K562 (cell line): ENCODE data around the gene CDK5RAP3. TPM values are rescaled to one million over a fixed set of nuclear protein-coding genes. Genes with fewer than 3 reads are reported as not detected.

Experiments used
- ARID1B ChIP-seq: fragments of 450-650 bp; IDR thresholded peaks from 2 replicates; pipeline ENCODE4 v1.6.1; 2016; ENCODE audit warnings: antibody characterized with exemption, mild to moderate bottlenecking, inconsistent platforms
- CREM ChIP-seq: IDR thresholded peaks from 2 replicates; pipeline ENCODE4 v1.6.1; 2014; ENCODE audit warnings: antibody characterized with exemption, low read depth
- HOXB6 ChIP-seq: fragments of 250-450 bp; sonication (Bioruptor Pico); IDR thresholded peaks from 2 replicates; pipeline ENCODE4 v1.5.1; 2022; ENCODE audit warnings: mild to moderate bottlenecking, borderline replicate concordance
- KLF6 ChIP-seq: fragments of 250-450 bp; sonication (Bioruptor Pico); IDR thresholded peaks from 2 replicates; pipeline ENCODE4 v1.4.0; 2020; ENCODE audit warnings: mild to moderate bottlenecking, moderate library complexity, borderline replicate concordance
- MYBL2 ChIP-seq, 2 experiments: fragments of 450-650 bp in 1 of 2; sonication (generic) in 1 of 2; formaldehyde crosslinking in 1 of 2; IDR thresholded peaks; 2 replicates each; pipeline versions ENCODE4 v1.6.1 to v1.8.1; 2017 to 2022; ENCODE audit warnings: borderline replicate concordance in 1 of 2, inconsistent platforms in 1 of 2, low read depth in 1 of 2, mild to moderate bottlenecking in 1 of 2, missing genetic modification reagents in 1 of 2, moderate library complexity in 1 of 2
- NCOA4 ChIP-seq: fragments of 450-650 bp; IDR thresholded peaks from 2 replicates; pipeline ENCODE4 v1.6.1; 2018; ENCODE audit warnings: mild to moderate bottlenecking; ENCODE audit not compliant: partially characterized antibody
- NFRKB ChIP-seq: fragments of 450-650 bp; IDR thresholded peaks from 2 replicates; pipeline ENCODE4 v1.6.1; 2016; ENCODE audit warnings: low read depth
- OTX1 ChIP-seq: fragments of 450-650 bp; formaldehyde crosslinking; IDR thresholded peaks from 2 replicates; pipeline ENCODE4 v1.4.0; 2022; ENCODE audit warnings: mild to moderate bottlenecking
- polyA plus RNA-seq, 8 experiments: library from polyadenylated mRNA; depleted of rRNA in 4 of 8; stranded (reverse) in 5 of 8; unstranded in 3 of 8; fragments of >200 nt; fragmentation: Nextera tagmentation in 2 of 8; fragmentation: Illumina TruSeq in 1 of 8; extraction: Ambion mirVana in 2 of 8; extraction: Trizol in 1 of 8; gene quantifications; 2 replicates each; pipeline versions ENCODE4 v1.2.1 to v1.2.3, GENCODE V29; 2011 to 2014; ENCODE audit warnings: inconsistent platforms in 1 of 8, missing spikeins in 1 of 8
- total RNA-seq, 7 experiments: library from RNA; depleted of rRNA in 6 of 7; stranded (reverse); fragments of >200 nt in 6 of 7; fragmentation: Illumina TruSeq in 2 of 7; extraction: Trizol in 2 of 7; gene quantifications; 2 replicates each; pipeline versions ENCODE4 v1.2.1 to v1.2.3, GENCODE V29; 2011 to 2021; ENCODE audit warnings: low replicate concordance in 1 of 7
- TF ChIP-seq, protein P1 (sequence below), 2 experiments: fragments of 450-650 bp in 1 of 2; sonication (generic) in 1 of 2; formaldehyde crosslinking in 1 of 2; IDR thresholded peaks in 1 of 2; conservative IDR thresholded peaks in 1 of 2; 2 replicates each; pipeline versions ENCODE4 v1.6.1 to v1.8.1; 2016 to 2023; ENCODE audit warnings: mild to moderate bottlenecking in 2 of 2, moderate library complexity in 2 of 2, inconsistent platforms in 1 of 2, missing genetic modification reagents in 1 of 2
- TF ChIP-seq, protein P2 (sequence below): fragments of 450-650 bp; IDR thresholded peaks from 2 replicates; pipeline ENCODE4 v1.6.1; 2017; ENCODE audit warnings: antibody characterized with exemption, mild to moderate bottlenecking
- TF ChIP-seq, protein P3 (sequence below): fragments of 450-650 bp; formaldehyde crosslinking; IDR thresholded peaks from 2 replicates; pipeline ENCODE4 v1.4.0; 2022; ENCODE audit warnings: missing genetic modification characterization

Gene CDK5RAP3
- total and polyA plus RNA-seq, 9 of the 15 experiments (the other 6 are each of a cell fraction or from before 2014, with no cell fraction given) = 44.2 to 202 (median 91.5) TPM

DNA sequence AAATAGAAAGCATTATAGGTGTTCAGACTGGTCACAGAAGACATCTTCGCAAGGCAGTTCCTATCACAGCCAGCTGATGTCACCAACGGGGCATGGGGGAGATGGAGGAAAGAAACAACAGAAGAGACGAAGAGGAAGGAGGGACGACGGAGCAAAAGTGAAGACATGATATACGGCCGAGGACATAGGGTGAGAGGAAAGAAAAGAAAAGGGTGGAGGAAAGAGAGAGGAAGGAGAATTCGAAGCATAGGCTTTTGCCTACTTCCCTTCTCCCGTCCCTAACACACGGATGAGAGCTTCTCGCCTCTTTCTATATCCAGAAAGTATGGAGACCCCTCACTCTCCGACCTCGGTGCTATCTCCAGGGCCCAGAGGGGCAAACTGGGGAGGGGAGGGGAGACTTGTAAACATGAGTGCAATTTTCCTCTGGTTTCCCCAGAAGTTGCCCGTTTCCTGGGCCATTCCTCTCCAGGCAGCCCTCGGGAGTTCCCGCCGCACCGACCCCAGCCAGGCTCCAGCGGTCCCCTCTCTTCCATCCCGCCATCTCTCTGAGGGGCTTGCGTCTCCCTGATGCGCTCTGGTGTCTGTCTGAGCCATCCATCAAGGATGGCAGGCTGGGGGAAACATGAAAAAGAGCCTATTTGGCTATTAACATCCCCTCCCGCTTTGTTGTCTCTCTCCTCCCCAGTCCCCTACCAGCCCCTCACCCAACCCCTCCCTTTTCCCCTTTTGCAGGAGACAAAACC is 40.7 kb downstream of the CDK5RAP3 start (continued):
- TF ChIP-seq, protein P1, sequence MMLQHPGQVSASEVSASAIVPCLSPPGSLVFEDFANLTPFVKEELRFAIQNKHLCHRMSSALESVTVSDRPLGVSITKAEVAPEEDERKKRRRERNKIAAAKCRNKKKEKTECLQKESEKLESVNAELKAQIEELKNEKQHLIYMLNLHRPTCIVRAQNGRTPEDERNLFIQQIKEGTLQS (IDR thresholded peaks at IDR 0.05) = peak; percentile 43; the same call in 1 of the 2 replicates
- TF ChIP-seq, protein P1 (CRISPR knock-in tag; conservative IDR thresholded peaks at IDR 0.05) = no peak
- TF ChIP-seq, protein P2, sequence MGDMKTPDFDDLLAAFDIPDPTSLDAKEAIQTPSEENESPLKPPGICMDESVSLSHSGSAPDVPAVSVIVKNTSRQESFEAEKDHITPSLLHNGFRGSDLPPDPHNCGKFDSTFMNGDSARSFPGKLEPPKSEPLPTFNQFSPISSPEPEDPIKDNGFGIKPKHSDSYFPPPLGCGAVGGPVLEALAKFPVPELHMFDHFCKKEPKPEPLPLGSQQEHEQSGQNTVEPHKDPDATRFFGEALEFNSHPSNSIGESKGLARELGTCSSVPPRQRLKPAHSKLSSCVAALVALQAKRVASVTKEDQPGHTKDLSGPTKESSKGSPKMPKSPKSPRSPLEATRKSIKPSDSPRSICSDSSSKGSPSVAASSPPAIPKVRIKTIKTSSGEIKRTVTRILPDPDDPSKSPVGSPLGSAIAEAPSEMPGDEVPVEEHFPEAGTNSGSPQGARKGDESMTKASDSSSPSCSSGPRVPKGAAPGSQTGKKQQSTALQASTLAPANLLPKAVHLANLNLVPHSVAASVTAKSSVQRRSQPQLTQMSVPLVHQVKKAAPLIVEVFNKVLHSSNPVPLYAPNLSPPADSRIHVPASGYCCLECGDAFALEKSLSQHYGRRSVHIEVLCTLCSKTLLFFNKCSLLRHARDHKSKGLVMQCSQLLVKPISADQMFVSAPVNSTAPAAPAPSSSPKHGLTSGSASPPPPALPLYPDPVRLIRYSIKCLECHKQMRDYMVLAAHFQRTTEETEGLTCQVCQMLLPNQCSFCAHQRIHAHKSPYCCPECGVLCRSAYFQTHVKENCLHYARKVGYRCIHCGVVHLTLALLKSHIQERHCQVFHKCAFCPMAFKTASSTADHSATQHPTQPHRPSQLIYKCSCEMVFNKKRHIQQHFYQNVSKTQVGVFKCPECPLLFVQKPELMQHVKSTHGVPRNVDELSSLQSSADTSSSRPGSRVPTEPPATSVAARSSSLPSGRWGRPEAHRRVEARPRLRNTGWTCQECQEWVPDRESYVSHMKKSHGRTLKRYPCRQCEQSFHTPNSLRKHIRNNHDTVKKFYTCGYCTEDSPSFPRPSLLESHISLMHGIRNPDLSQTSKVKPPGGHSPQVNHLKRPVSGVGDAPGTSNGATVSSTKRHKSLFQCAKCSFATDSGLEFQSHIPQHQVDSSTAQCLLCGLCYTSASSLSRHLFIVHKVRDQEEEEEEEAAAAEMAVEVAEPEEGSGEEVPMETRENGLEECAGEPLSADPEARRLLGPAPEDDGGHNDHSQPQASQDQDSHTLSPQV = peak; percentile 49
- 0 out of 2 replicates have a peak, but pooled peaks have one; percentile 38 for TF ChIP-seq KLF6 (CRISPR knock-in tag)
- TF ChIP-seq HOXB6 (CRISPR knock-in tag) = no peak
- TF ChIP-seq MYBL2 (IDR thresholded peaks at IDR 0.05; ENCODE audit: low read depth) = no peak
- TF ChIP-seq MYBL2 (CRISPR knock-in tag; IDR thresholded peaks at IDR 0.05; ENCODE audit: borderline replicate concordance) = no peak
- TF ChIP-seq, protein P3, sequence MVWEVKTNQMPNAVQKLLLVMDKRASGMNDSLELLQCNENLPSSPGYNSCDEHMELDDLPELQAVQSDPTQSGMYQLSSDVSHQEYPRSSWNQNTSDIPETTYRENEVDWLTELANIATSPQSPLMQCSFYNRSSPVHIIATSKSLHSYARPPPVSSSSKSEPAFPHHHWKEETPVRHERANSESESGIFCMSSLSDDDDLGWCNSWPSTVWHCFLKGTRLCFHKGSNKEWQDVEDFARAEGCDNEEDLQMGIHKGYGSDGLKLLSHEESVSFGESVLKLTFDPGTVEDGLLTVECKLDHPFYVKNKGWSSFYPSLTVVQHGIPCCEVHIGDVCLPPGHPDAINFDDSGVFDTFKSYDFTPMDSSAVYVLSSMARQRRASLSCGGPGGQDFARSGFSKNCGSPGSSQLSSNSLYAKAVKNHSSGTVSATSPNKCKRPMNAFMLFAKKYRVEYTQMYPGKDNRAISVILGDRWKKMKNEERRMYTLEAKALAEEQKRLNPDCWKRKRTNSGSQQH (CRISPR knock-in tag) = 0 out of 2 replicates have a peak, but pooled peaks have one; percentile 79
- TF ChIP-seq ARID1B = peak; percentile 29; the same call in 1 of the 2 replicates
- TF ChIP-seq CREM = peak; percentile 57
- peak; percentile 77; the same call in 1 of the 2 replicates for TF ChIP-seq OTX1
- no peak for TF ChIP-seq NCOA4
- TF ChIP-seq NFRKB = peak; percentile 49; the same call in 1 of the 2 replicates
